Measurements from ENCODE around the gene UBAP1.

- TF ChIP-seq CTCF (IDR thresholded peaks at IDR 0.05) (no peak), EZH2 (IDR thresholded peaks at IDR 0.05; ENCODE audit: borderline replicate concordance, insufficient read depth, low read depth, low read length, poor library complexity, severe bottlenecking) (no peak)
Observed at GRCh38 chr9:34254141-34254913, 75.5 kb downstream of the UBAP1 start.

Measured in B cell (primary cell).